HCT116 (cell line): ENCODE measurements around the gene RGS9BP. TPM values are rescaled to one million over a fixed set of nuclear protein-coding genes. Genes with fewer than 3 reads are reported as not detected.
A peak's percentile ranks its signal among the peaks of the same experiment; 100 is the strongest.

Experiments
- ATAC-seq: fragments of 200-7000 bp; cut with Tn5 transposase; 2 replicates; pipeline ENCODE4 v1.9.1; 2020; ENCODE audit warnings: mild to moderate bottlenecking, moderate library complexity
- BruUV-seq: library from RNA; stranded (reverse); fragments of 400-500 nt; replicated peaks from 2 replicates; lab custom pipeline; 2021; lab: Mats Ljungman, UMichigan
- CTCF ChIA-PET: fragments of 300-600 bp; sonication (Branson Sonifier 250); formaldehyde crosslinking; loops from one replicate; lab custom pipeline; 2021; ENCODE audit warnings: antibody characterized with exemption; lab: Charles Lee
- POLR2A ChIA-PET: fragments of 300-600, 350-600 bp; sonication (Branson Sonifier 250); formaldehyde crosslinking; loops from one replicate; lab custom pipeline; 2021; ENCODE audit warnings: antibody characterized with exemption; lab: Charles Lee
- RAD21 ChIA-PET, 2 experiments: fragments of 300-600 bp; sonication (Branson Sonifier 250); formaldehyde crosslinking; loops; one replicate each; lab custom pipeline; 2023; ENCODE audit warnings: low total read pairs in 2 of 2; ENCODE audit not compliant: uncharacterized antibody in 2 of 2, unreplicated experiment in 2 of 2, low non-redundant PET in 1 of 2; lab: Charles Lee
- DNase-seq: peaks from one replicate; pipeline ENCODE4 v3.0.0-alpha.2; 2010; ENCODE audit warnings: low read depth, low spot score
- H2AFZ ChIP-seq: fragments of 200-600 bp; shearing (Covaris generic), sonication (generic); 2 replicates; pipeline ENCODE4 v1.6.1; 2017; ENCODE audit warnings: low read depth, mixed run types, mixed read lengths, antibody characterized with exemption, low read length; ENCODE audit not compliant: poor library complexity, severe bottlenecking
- H3K27ac ChIP-seq: 2 replicates; pipeline ENCODE4 v1.5.1; 2012; ENCODE audit warnings: low read depth, low read length
- H3K27me3 ChIP-seq: fragments of 200-600 bp; sonication (generic); 2 replicates; pipeline ENCODE4 v1.6.1; 2016; ENCODE audit warnings: mixed run types, low read length, mixed read lengths; ENCODE audit not compliant: insufficient read depth
- H3K36me3 ChIP-seq, 2 experiments: fragments of 200-500 bp in 1 of 2; fragments of 200-600 bp in 1 of 2; sonication (Bioruptor generic) in 1 of 2; sonication (generic) in 1 of 2; 2 replicates each; pipeline versions ENCODE4 v1.5.1 to v1.6.1; 2014 to 2016; ENCODE audit warnings: low read length in 2 of 2, inconsistent platforms in 1 of 2, mixed read lengths in 1 of 2, mixed run types in 1 of 2; ENCODE audit not compliant: insufficient read depth in 2 of 2, control insufficient read depth in 1 of 2
- H3K4me1 ChIP-seq, 2 experiments: fragments of 200-600 bp in 1 of 2; sonication (generic) in 1 of 2; 2 replicates each; pipeline versions ENCODE4 v1.5.1 to v1.6.1; 2012 to 2017; ENCODE audit warnings: low read length in 2 of 2, inconsistent platforms in 1 of 2, mild to moderate bottlenecking in 1 of 2, mixed read lengths in 1 of 2, mixed run types in 1 of 2, moderate library complexity in 1 of 2; ENCODE audit not compliant: insufficient read depth in 2 of 2, control insufficient read depth in 1 of 2
- H3K4me2 ChIP-seq: fragments of 200-600 bp; sonication (generic); 2 replicates; pipeline ENCODE4 v1.6.1; 2017; ENCODE audit warnings: mixed run types, low read length, mixed read lengths
- H3K4me3 ChIP-seq, 2 experiments: fragments of 200-600 bp in 1 of 2; sonication (generic) in 1 of 2; replicated peaks in 1 of 2; 2 replicates each; pipeline ENCODE4 v1.5.1; 2011 to 2016; ENCODE audit warnings: low read length in 2 of 2, control low read depth in 1 of 2, low read depth in 1 of 2, mild to moderate bottlenecking in 1 of 2, mixed read lengths in 1 of 2, mixed run types in 1 of 2
- H3K79me2 ChIP-seq: fragments of 200-600 bp; sonication (generic); 2 replicates; pipeline ENCODE4 v1.6.1; 2017; ENCODE audit warnings: mild to moderate bottlenecking, mixed run types, low read length, moderate library complexity, mixed read lengths; ENCODE audit not compliant: insufficient read depth
- H3K9ac ChIP-seq: fragments of 200-600 bp; sonication (generic); 2 replicates; pipeline ENCODE4 v1.6.1; 2016; ENCODE audit warnings: low read length, mixed read lengths
- H3K9me2 ChIP-seq: fragments of 200-600 bp; sonication (generic), shearing (Covaris generic); 2 replicates; pipeline ENCODE4 v1.6.1; 2017; ENCODE audit warnings: mixed run types, mild to moderate bottlenecking, moderate library complexity; ENCODE audit not compliant: insufficient read depth
- H3K9me3 ChIP-seq, 2 experiments: fragments of 200-500 bp in 1 of 2; fragments of 200-600 bp in 1 of 2; sonication (Bioruptor generic) in 1 of 2; sonication (generic) in 1 of 2; 2 replicates each; pipeline ENCODE4 v1.6.1; 2014 to 2017; ENCODE audit warnings: low read length in 2 of 2, mixed read lengths in 2 of 2, inconsistent platforms in 1 of 2, low read depth in 1 of 2, mild to moderate bottlenecking in 1 of 2, mixed run types in 1 of 2, moderate library complexity in 1 of 2; ENCODE audit not compliant: control insufficient read depth in 1 of 2, insufficient read depth in 1 of 2
- H4K20me1 ChIP-seq: fragments of 200-600 bp; sonication (generic), shearing (Covaris generic); 2 replicates; pipeline ENCODE4 v1.6.1; 2017; ENCODE audit warnings: mixed run types, mild to moderate bottlenecking, moderate library complexity; ENCODE audit not compliant: insufficient read depth
- CBX3 ChIP-seq: IDR thresholded peaks from 2 replicates; pipeline ENCODE4 v1.6.1; 2012; ENCODE audit warnings: low read depth
- CEBPB ChIP-seq: IDR thresholded peaks from 2 replicates; pipeline ENCODE4 v1.6.1; 2012; ENCODE audit warnings: low read depth
- EZH2 ChIP-seq: fragments of 200-600 bp; sonication (generic); IDR thresholded peaks from 2 replicates; pipeline ENCODE4 v1.6.1; 2017; ENCODE audit warnings: antibody characterized with exemption, mixed run types
- EZH2phosphoT487 ChIP-seq: fragments of 200-600 bp; IDR thresholded peaks from 2 replicates; pipeline ENCODE4 v1.6.1; 2018; ENCODE audit warnings: antibody characterized with exemption, borderline replicate concordance
- POLR2A ChIP-seq: IDR thresholded peaks from 2 replicates; pipeline ENCODE4 v1.7.0; 2011; ENCODE audit warnings: borderline replicate concordance; ENCODE audit not compliant: insufficient read depth, insufficient read length; ENCODE audit errors: extremely low read depth
- SIN3A ChIP-seq: IDR thresholded peaks from 2 replicates; pipeline ENCODE4 v1.6.1; 2012; ENCODE audit warnings: low read depth
- SRF ChIP-seq: IDR thresholded peaks from 2 replicates; pipeline ENCODE4 v1.6.1; 2012; ENCODE audit warnings: low read depth
- YY1 ChIP-seq: IDR thresholded peaks from 2 replicates; pipeline ENCODE4 v1.6.1; 2011; ENCODE audit warnings: low read length, low read depth, moderate library complexity, mild to moderate bottlenecking; ENCODE audit not compliant: insufficient replicate concordance; ENCODE audit errors: extremely low read depth
- ZBTB33 ChIP-seq: IDR thresholded peaks from 2 replicates; pipeline ENCODE4 v1.6.1; 2011; ENCODE audit warnings: mild to moderate bottlenecking, low read length, moderate library complexity; ENCODE audit not compliant: insufficient replicate concordance; ENCODE audit errors: extremely low read depth
- ZNF274 ChIP-seq: fragments of 200-500 bp; sonication (Bioruptor generic); IDR thresholded peaks from 2 replicates; pipeline ENCODE4 v1.6.1; 2014; ENCODE audit warnings: mild to moderate bottlenecking, low read depth, low read length, inconsistent platforms
- intact Hi-C: fragments of 100-400 bp; cut with micrococcal nuclease; formaldehyde crosslinking; loops from 2 replicates; pipeline ENCODE4 v1.10.0; 2022
- total RNA-seq: library from RNA; stranded (reverse); gene quantifications from one replicate; pipeline ENCODE4 v1.2.1, GENCODE V29; 2021; ENCODE audit not compliant: unreplicated experiment
- TF ChIP-seq, protein P1 (sequence below), 3 experiments: fragments of 200-600 bp in 1 of 3; sonication (generic) in 1 of 3; IDR thresholded peaks in 2 of 3; conservative IDR thresholded peaks in 1 of 3; 2 replicates each; pipeline ENCODE4 v1.5.1; 2012 to 2017; ENCODE audit warnings: low read depth in 2 of 3, low read length in 2 of 3, antibody characterized with exemption in 1 of 3, borderline replicate concordance in 1 of 3, control low read depth in 1 of 3, mild to moderate bottlenecking in 1 of 3, mixed read lengths in 1 of 3, mixed run types in 1 of 3, moderate library complexity in 1 of 3; ENCODE audit not compliant: insufficient read depth in 1 of 3

RGS9BP gene
- total RNA-seq, 1 experiment from 2014 or later, result 0.54 TPM

DNA sequence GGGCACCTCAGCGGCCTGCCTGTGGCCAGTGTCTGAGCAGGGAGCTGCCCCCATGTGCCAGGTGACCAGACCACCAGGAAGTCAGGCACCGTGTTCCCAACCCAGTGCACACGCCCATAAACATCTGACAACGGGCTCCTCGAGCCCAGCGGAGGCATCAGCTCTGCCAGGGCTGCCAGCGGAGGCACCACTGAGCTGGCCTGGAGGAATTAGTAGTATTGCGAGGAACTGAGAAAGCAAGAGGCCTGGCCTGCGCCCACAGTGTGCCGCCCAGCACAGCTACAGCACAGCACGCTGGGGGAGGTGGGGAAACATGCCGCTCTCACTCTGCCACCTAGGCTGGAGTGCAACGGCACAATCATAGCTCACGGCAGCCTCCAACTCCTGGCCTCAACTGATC, 45.3 kb upstream of the RGS9BP start:
- Histone ChIP-seq H3K4me1 (no peaks in the 10 kb centered on the region), H3K79me2 (no peaks in the 10 kb centered on the region), H4K20me1 (no peaks in the 10 kb centered on the region), H3K9me3 (no peaks in the 10 kb centered on the region), H3K4me2 (no peak overlapping the region), H3K9ac (no peak overlapping the region), H3K4me3 (no peak overlapping the region), H2AFZ (no peak overlapping the region), H3K36me3 (peaks cover 13 to 14% of the 10 kb centered on the region in 2 experiments; a peak in 3 of 4 replicates), H3K9me2 (no peaks in the 10 kb centered on the region), H3K27ac (no peak overlapping the region), H3K27me3 (no peaks in the 10 kb centered on the region)
- ATAC-seq (peak; percentile 79), DNase-seq (no peak)
- CTCF ChIA-PET, result no interaction called here
- intact Hi-C loops, result no loop called here
- no TSS peak for BruUV-seq
- RAD21 ChIA-PET, result no interaction called here
- TF ChIP-seq, protein P1, sequence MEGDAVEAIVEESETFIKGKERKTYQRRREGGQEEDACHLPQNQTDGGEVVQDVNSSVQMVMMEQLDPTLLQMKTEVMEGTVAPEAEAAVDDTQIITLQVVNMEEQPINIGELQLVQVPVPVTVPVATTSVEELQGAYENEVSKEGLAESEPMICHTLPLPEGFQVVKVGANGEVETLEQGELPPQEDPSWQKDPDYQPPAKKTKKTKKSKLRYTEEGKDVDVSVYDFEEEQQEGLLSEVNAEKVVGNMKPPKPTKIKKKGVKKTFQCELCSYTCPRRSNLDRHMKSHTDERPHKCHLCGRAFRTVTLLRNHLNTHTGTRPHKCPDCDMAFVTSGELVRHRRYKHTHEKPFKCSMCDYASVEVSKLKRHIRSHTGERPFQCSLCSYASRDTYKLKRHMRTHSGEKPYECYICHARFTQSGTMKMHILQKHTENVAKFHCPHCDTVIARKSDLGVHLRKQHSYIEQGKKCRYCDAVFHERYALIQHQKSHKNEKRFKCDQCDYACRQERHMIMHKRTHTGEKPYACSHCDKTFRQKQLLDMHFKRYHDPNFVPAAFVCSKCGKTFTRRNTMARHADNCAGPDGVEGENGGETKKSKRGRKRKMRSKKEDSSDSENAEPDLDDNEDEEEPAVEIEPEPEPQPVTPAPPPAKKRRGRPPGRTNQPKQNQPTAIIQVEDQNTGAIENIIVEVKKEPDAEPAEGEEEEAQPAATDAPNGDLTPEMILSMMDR (IDR thresholded peaks at IDR 0.05 in 2 of 3, conservative IDR thresholded peaks at IDR 0.05 in 1 of 3; ENCODE audit: borderline replicate concordance in 1 of 3, insufficient read depth in 1 of 3, low read depth in 2 of 3, low read length in 2 of 3), result peak in 1 of 3 experiments; percentile 28; a peak in 2 of 6 replicates
- no peak for TF ChIP-seq SIN3A
- no peak for TF ChIP-seq ZNF274
- POLR2A ChIA-PET, result no interaction called here

GRCh38 chr19:32631381-32631780, 44.3 kb upstream of the RGS9BP start:
- POLR2A ChIA-PET, result no interaction called here
- no peaks in the 10 kb centered on the region for H3K9me3 ChIP-seq
- DNase-seq, result no peak
- H3K4me1 ChIP-seq, result no peaks in the 10 kb centered on the region
- TF ChIP-seq CBX3 (no peak), SIN3A (no peak), POLR2A (no peak), ZBTB33 (no peak), EZH2 (no peak), EZH2phosphoT487 (no peak), SRF (no peak), CEBPB (no peak), YY1 (no peak)
- TF ChIP-seq, protein P1 (IDR thresholded peaks at IDR 0.05 in 2 of 3, conservative IDR thresholded peaks at IDR 0.05 in 1 of 3; ENCODE audit: borderline replicate concordance in 1 of 3, insufficient read depth in 1 of 3, low read depth in 2 of 3, low read length in 2 of 3), result no peak
- TF ChIP-seq, all 23 proteins: peak for 0
- no peak overlapping the region for H3K9ac ChIP-seq
- H2AFZ ChIP-seq, result no peak overlapping the region
- H3K4me2 ChIP-seq, result no peak overlapping the region
- RAD21 ChIA-PET, result no interaction called here
- no peaks in the 10 kb centered on the region for H4K20me1 ChIP-seq
- no peak overlapping the region for H3K4me3 ChIP-seq
- BruUV-seq, result no TSS peak
- H3K36me3 ChIP-seq, result peaks cover 14 to 17% of the 10 kb centered on the region in 2 experiments; a peak in 3 of 4 replicates
- H3K27ac ChIP-seq, result no peak overlapping the region
- H3K9me2 ChIP-seq, result no peaks in the 10 kb centered on the region
- CTCF ChIA-PET, result no interaction called here
- H3K27me3 ChIP-seq, result no peaks in the 10 kb centered on the region
- ATAC-seq, result no peak
- no peaks in the 10 kb centered on the region for H3K79me2 ChIP-seq
- intact Hi-C loops, result no loop called here
